Hematopoietic multipotent progenitor cell treated with erythropoietin and hydrocortisone succinate and interleukin-3 and kit ligand, for 6 days (in vitro differentiated cells): ENCODE measurements around the gene SLC25A25.
"Not testable (repeated sequence)": the region's sequence is repeated elsewhere in the genome, so short reads cannot be mapped to it uniquely, and the experiment has no call there.

Experiments
- DNase-seq: peaks from one replicate; pipeline ENCODE4 v3.0.0-alpha.2; 2015

SLC25A25 gene

GRCh38 chr9:128127990-128128835, 60.2 kb downstream of the SLC25A25 start:
- DNase-seq, result peak; percentile 95

GRCh38 chr9:128128836-128129590, 61.0 kb downstream of the SLC25A25 start:
- no peak for DNase-seq

- not testable (repeated sequence) for DNase-seq
These were observed 62.1 kb downstream of the SLC25A25 start for GRCh38 chr9:128129976-128130590.

GRCh38 chr9:128130651-128131050, 62.6 kb downstream of the SLC25A25 start:
- DNase-seq, result not testable (repeated sequence)

GRCh38 chr9:128131346-128131745, 63.3 kb downstream of the SLC25A25 start:
- DNase-seq, result not testable (repeated sequence)

- DNase-seq, result not testable (repeated sequence)
These were observed 64.1 kb downstream of the SLC25A25 start for GRCh38 chr9:128132139-128132538.

GRCh38 chr9:128135561-128135960, 67.5 kb downstream of the SLC25A25 start:
- DNase-seq, result not testable (repeated sequence)

GRCh38 chr9:128136816-128137793, 69.1 kb downstream of the SLC25A25 start:
- DNase-seq, result no peak

- DNase-seq, result no peak
These were observed 70.0 kb downstream of the SLC25A25 start for GRCh38 chr9:128138001-128138400.

GRCh38 chr9:128139621-128140020, 71.6 kb downstream of the SLC25A25 start:
- no peak for DNase-seq

GRCh38 chr9:128141604-128142003, 73.6 kb downstream of the SLC25A25 start:
- DNase-seq, result no peak

GRCh38 chr9:128142061-128142460, 74.0 kb downstream of the SLC25A25 start:
- peak; percentile 53 for DNase-seq

- DNase-seq, result no peak
These were observed 74.6 kb downstream of the SLC25A25 start for GRCh38 chr9:128142596-128142995.

- peak; percentile 46 for DNase-seq
These were observed 75.7 kb downstream of the SLC25A25 start for GRCh38 chr9:128143525-128144238.

- no peak for DNase-seq
These were observed 76.5 kb downstream of the SLC25A25 start for GRCh38 chr9:128144239-128145181.

- DNase-seq, result no peak
These were observed 77.5 kb downstream of the SLC25A25 start for GRCh38 chr9:128145536-128145935.

GRCh38 chr9:128145951-128146351, 77.9 kb downstream of the SLC25A25 start:
- DNase-seq, result no peak

GRCh38 chr9:128146591-128147120, 78.6 kb downstream of the SLC25A25 start:
- no peak for DNase-seq

GRCh38 chr9:128148509-128149000, 80.5 kb downstream of the SLC25A25 start:
- no peak for DNase-seq
